Measurements from ENCODE around the gene CA7.
"Not testable (repeated sequence)": the region's sequence is repeated elsewhere in the genome, so short reads cannot be mapped to it uniquely, and the experiment has no call there.

Gene CA7

GRCh38 chr16:66891797-66892196 is 47.6 kb downstream of the CA7 start:
- Histone ChIP-seq H3K4me3 (ENCODE audit: low read depth, low read length) (no peak overlapping the region), H3K4me1 (peaks cover 12% of the 10 kb centered on the region), H3K27me3 (no peaks in the 10 kb centered on the region), H3K36me3 (peaks cover 15% of the 10 kb centered on the region), H3K9me3 (no peaks in the 10 kb centered on the region)
- TF ChIP-seq CTCF (IDR thresholded peaks at IDR 0.05; ENCODE audit: low read depth, low read length), result no peak
- DNase-seq, result no peak

GRCh38 chr16:66894055-66894454 is 49.8 kb downstream of the CA7 start:
- no peak for DNase-seq
- Histone ChIP-seq H3K9me3 (no peaks in the 10 kb centered on the region), H3K27me3 (no peaks in the 10 kb centered on the region), H3K4me3 (ENCODE audit: low read depth, low read length) (no peak overlapping the region), H3K36me3 (peaks cover 8% of the 10 kb centered on the region; the same call in 1 of the 2 replicates), H3K4me1 (peaks cover 9% of the 10 kb centered on the region)
- TF ChIP-seq CTCF (IDR thresholded peaks at IDR 0.05; ENCODE audit: low read depth, low read length), result no peak

- Histone ChIP-seq H3K36me3 (peaks cover 6% of the 10 kb centered on the region; the same call in 1 of the 2 replicates), H3K4me1 (peaks cover 20% of the 10 kb centered on the region), H3K4me3 (ENCODE audit: low read depth, low read length) (no peak overlapping the region), H3K9me3 (no peaks in the 10 kb centered on the region), H3K27me3 (no peaks in the 10 kb centered on the region)
- TF ChIP-seq CTCF (IDR thresholded peaks at IDR 0.05; ENCODE audit: low read depth, low read length), result peak; percentile 91
- DNase-seq, result peak; percentile 81
Measured at GRCh38 chr16:66894948-66895688, 50.9 kb downstream of the CA7 start.

GRCh38 chr16:66895689-66895979 is 51.4 kb downstream of the CA7 start:
- no peak for DNase-seq
- H3K27me3 ChIP-seq, result no peaks in the 10 kb centered on the region
- no peak for TF ChIP-seq CTCF (IDR thresholded peaks at IDR 0.05; ENCODE audit: low read depth, low read length)
- H3K4me3 ChIP-seq (ENCODE audit: low read depth, low read length), result no peak overlapping the region
- H3K4me1 ChIP-seq, result peaks cover 20% of the 10 kb centered on the region
- peaks cover 6% of the 10 kb centered on the region; the same call in 1 of the 2 replicates for H3K36me3 ChIP-seq
- H3K9me3 ChIP-seq, result no peaks in the 10 kb centered on the region

- no peak for TF ChIP-seq CTCF (IDR thresholded peaks at IDR 0.05; ENCODE audit: low read depth, low read length)
Measured at GRCh38 chr16:66895999-66896398, 51.8 kb downstream of the CA7 start.

GRCh38 chr16:66896682-66897081 is 52.5 kb downstream of the CA7 start:
- peaks cover 23% of the 10 kb centered on the region for H3K4me1 ChIP-seq
- not testable (repeated sequence) for DNase-seq; H3K9me3 ChIP-seq; H3K4me3 ChIP-seq (ENCODE audit: low read depth, low read length); H3K27me3 ChIP-seq; H3K36me3 ChIP-seq

More at GRCh38 chr16:66895999-66896398, 51.8 kb downstream of the CA7 start:
- H3K27me3 ChIP-seq, result no peaks in the 10 kb centered on the region
- H3K9me3 ChIP-seq, result no peaks in the 10 kb centered on the region
- DNase-seq, result no peak
- H3K4me1 ChIP-seq, result peaks cover 22% of the 10 kb centered on the region
- H3K4me3 ChIP-seq (ENCODE audit: low read depth, low read length), result no peak overlapping the region
- peaks cover 6% of the 10 kb centered on the region; the same call in 1 of the 2 replicates for H3K36me3 ChIP-seq
